HEK293 (cell line): ENCODE data around the gene PTPRO.

Source experiments
- CTCF ChIA-PET: fragments of 350-600 bp; formaldehyde crosslinking; extraction: SDS; loops from one replicate; lab custom pipeline; 2021; ENCODE audit warnings: antibody characterized with exemption; lab: Yijun Ruan, JAX
- POLR2A ChIA-PET: fragments of 300-600 bp; formaldehyde crosslinking; extraction: SDS; loops from one replicate; lab custom pipeline; 2020; ENCODE audit warnings: antibody characterized with exemption, inconsistent platforms; lab: Yijun Ruan, JAX
- H3K27ac ChIP-seq: fragments of 200-500 bp; sonication (Bioruptor generic); 2 replicates; pipeline ENCODE4 v1.5.1; 2014; ENCODE audit warnings: low read depth, low read length, control low read depth, inconsistent platforms; ENCODE audit errors: extremely low read depth
- H3K36me3 ChIP-seq, 2 experiments: fragments of 200-500 bp in 1 of 2; sonication (Bioruptor generic) in 1 of 2; 1 replicate in 1 of 2; 2 replicates in 1 of 2; pipeline ENCODE4 v1.5.1; 2014 to 2017; ENCODE audit warnings: inconsistent platforms in 2 of 2, low read length in 2 of 2; ENCODE audit not compliant: control insufficient read depth in 2 of 2, insufficient read depth in 1 of 2
- H3K4me1 ChIP-seq: fragments of 200-500 bp; sonication (Bioruptor generic); 2 replicates; pipeline ENCODE4 v1.5.1; 2014; ENCODE audit warnings: mild to moderate bottlenecking, low read length, inconsistent platforms; ENCODE audit not compliant: control insufficient read depth, insufficient read depth
- H3K4me3 ChIP-seq: 2 replicates; pipeline ENCODE4 v1.5.1; 2011; ENCODE audit warnings: low read depth, mild to moderate bottlenecking, control low read depth, low read length, moderate library complexity
- H3K9me3 ChIP-seq: fragments of 200-500 bp; sonication (Bioruptor generic); 2 replicates; pipeline ENCODE4 v1.5.1; 2014; ENCODE audit warnings: low read depth, low read length, inconsistent platforms; ENCODE audit not compliant: control insufficient read depth, insufficient read depth
- HIC1 ChIP-seq: fragments of 450-650 bp; formaldehyde crosslinking; IDR thresholded peaks from 2 replicates; pipeline ENCODE4 v1.5.1; 2016; ENCODE audit warnings: missing biosample characterization, missing genetic modification characterization
- KLF1 ChIP-seq: fragments of 450-650 bp; formaldehyde crosslinking; IDR thresholded peaks from 2 replicates; pipeline ENCODE4 v1.5.1; 2016; ENCODE audit warnings: missing biosample characterization, missing genetic modification characterization
- ZBTB17 ChIP-seq: fragments of 450-650 bp; formaldehyde crosslinking; IDR thresholded peaks from 2 replicates; pipeline ENCODE4 v1.5.1; 2016; ENCODE audit warnings: missing biosample characterization, missing genetic modification characterization
- ZFHX2 ChIP-seq: fragments of 450-650 bp; formaldehyde crosslinking; conservative IDR thresholded peaks from 2 replicates; pipeline ENCODE4 v1.5.1; 2016; ENCODE audit warnings: missing biosample characterization, missing genetic modification characterization
- ZFP41 ChIP-seq: fragments of 450-650 bp; formaldehyde crosslinking; IDR thresholded peaks from 2 replicates; pipeline ENCODE4 v1.5.1; 2016; ENCODE audit warnings: missing biosample characterization, missing genetic modification characterization, borderline replicate concordance
- ZFP69B ChIP-seq: fragments of 450-650 bp; formaldehyde crosslinking; IDR thresholded peaks from 2 replicates; pipeline ENCODE4 v1.5.1; 2016; ENCODE audit warnings: missing biosample characterization, missing genetic modification characterization
- ZNF114 ChIP-seq: fragments of 450-650 bp; formaldehyde crosslinking; IDR thresholded peaks from 2 replicates; pipeline ENCODE4 v1.5.0; 2017; ENCODE audit warnings: missing biosample characterization, missing genetic modification characterization
- ZNF146 ChIP-seq: fragments of 450-650 bp; formaldehyde crosslinking; IDR thresholded peaks from 2 replicates; pipeline ENCODE4 v1.5.1; 2016; ENCODE audit warnings: missing biosample characterization, missing genetic modification characterization
- ZNF19 ChIP-seq: fragments of 450-650 bp; formaldehyde crosslinking; IDR thresholded peaks from 2 replicates; pipeline ENCODE4; 2016; ENCODE audit warnings: missing biosample characterization, missing genetic modification characterization, low read depth
- ZNF221 ChIP-seq: fragments of 450-650 bp; formaldehyde crosslinking; IDR thresholded peaks from 2 replicates; pipeline ENCODE4 v1.5.1; 2017; ENCODE audit warnings: missing biosample characterization, missing genetic modification characterization, borderline replicate concordance
- ZNF223 ChIP-seq: fragments of 450-650 bp; formaldehyde crosslinking; IDR thresholded peaks from 2 replicates; pipeline ENCODE4 v1.5.1; 2016; ENCODE audit warnings: missing biosample characterization, missing genetic modification characterization
- ZNF280D ChIP-seq: fragments of 450-650 bp; formaldehyde crosslinking; IDR thresholded peaks from 2 replicates; pipeline ENCODE4 v1.5.1; 2016; ENCODE audit warnings: missing biosample characterization, missing genetic modification characterization
- ZNF426 ChIP-seq: fragments of 450-650 bp; formaldehyde crosslinking; IDR thresholded peaks from 2 replicates; pipeline ENCODE4 v1.5.1; 2017; ENCODE audit warnings: missing biosample characterization, missing genetic modification characterization, mild to moderate bottlenecking, inconsistent platforms, moderate library complexity
- ZNF518A ChIP-seq: fragments of 450-650 bp; formaldehyde crosslinking; conservative IDR thresholded peaks from 2 replicates; pipeline ENCODE4 v1.5.1; 2016; ENCODE audit warnings: low read depth, missing biosample characterization, missing genetic modification characterization
- ZNF529 ChIP-seq: fragments of 450-650 bp; formaldehyde crosslinking; IDR thresholded peaks from 2 replicates; pipeline ENCODE4 v1.5.1; 2017; ENCODE audit warnings: missing genetic modification characterization, missing biosample characterization; ENCODE audit not compliant: insufficient replicate concordance
- ZNF530 ChIP-seq: fragments of 450-650 bp; formaldehyde crosslinking; IDR thresholded peaks from 2 replicates; pipeline ENCODE4 v1.5.1; 2016; ENCODE audit warnings: low read depth, missing biosample characterization, missing genetic modification characterization
- ZNF555 ChIP-seq: fragments of 450-650 bp; formaldehyde crosslinking; conservative IDR thresholded peaks from 2 replicates; pipeline ENCODE4 v1.5.1; 2017; ENCODE audit warnings: missing biosample characterization, mild to moderate bottlenecking, missing genetic modification characterization, inconsistent platforms
- ZNF692 ChIP-seq: fragments of 450-650 bp; formaldehyde crosslinking; IDR thresholded peaks from 2 replicates; pipeline ENCODE4 v1.5.1; 2016; ENCODE audit warnings: missing biosample characterization, missing genetic modification characterization
- ZNF785 ChIP-seq: fragments of 450-650 bp; formaldehyde crosslinking; IDR thresholded peaks from 2 replicates; pipeline ENCODE4 v1.5.1; 2016; ENCODE audit warnings: missing biosample characterization, missing genetic modification characterization
- ZSCAN23 ChIP-seq: fragments of 450-650 bp; formaldehyde crosslinking; IDR thresholded peaks from 2 replicates; pipeline ENCODE4 v1.5.1; 2016; ENCODE audit warnings: missing biosample characterization, missing genetic modification characterization

Gene PTPRO

GRCh38 chr12:15329891-15330290 is 7.6 kb downstream of the PTPRO start:
- CTCF ChIA-PET, result no interaction called here
- Histone ChIP-seq H3K4me1 (no peaks in the 10 kb centered on the region), H3K9me3 (no peaks in the 10 kb centered on the region), H3K4me3 (no peak overlapping the region), H3K36me3 (no peaks in the 10 kb centered on the region), H3K27ac (no peak overlapping the region)
- TF ChIP-seq ZNF518A (no peak), ZSCAN23 (no peak), ZNF221 (tag by site-specific recombination) (no peak), ZBTB17 (tag by site-specific recombination) (no peak), ZNF280D (no peak), ZNF692 (tag by site-specific recombination) (no peak), ZNF114 (tag by site-specific recombination) (no peak), ZNF529 (no peak), ZNF19 (no peak), ZNF785 (tag by site-specific recombination) (no peak), ZNF146 (tag by site-specific recombination) (no peak), ZFHX2 (no peak), KLF1 (no peak), ZFP69B (tag by site-specific recombination) (no peak), ZNF223 (tag by site-specific recombination) (no peak), ZNF426 (tag by site-specific recombination) (no peak), ZNF555 (no peak)
- POLR2A ChIA-PET, result no interaction called here

- Histone ChIP-seq H3K4me3 (no peak overlapping the region), H3K4me1 (no peaks in the 10 kb centered on the region; the same call in 1 of the 2 replicates), H3K36me3 (no peaks in the 10 kb centered on the region), H3K9me3 (no peaks in the 10 kb centered on the region), H3K27ac (no peak overlapping the region)
- ChIA-PET POLR2A (no interaction called here), CTCF (no interaction called here)
- no peak for TF ChIP-seq ZNF530 (tag by site-specific recombination)
- no peak for TF ChIP-seq HIC1 (tag by site-specific recombination)
- no peak for TF ChIP-seq ZFP41 (tag by site-specific recombination)
Measured at GRCh38 chr12:15334225-15334624, 11.9 kb downstream of the PTPRO start.
